ENCODE data around the gene RASA3. TPM values are rescaled to one million over a fixed set of nuclear protein-coding genes. Genes with fewer than 3 reads are reported as not detected.

The RASA3 gene
- total RNA-seq, 2 donors from 2014 or later: 6.3 to 12.0 TPM

DNA sequence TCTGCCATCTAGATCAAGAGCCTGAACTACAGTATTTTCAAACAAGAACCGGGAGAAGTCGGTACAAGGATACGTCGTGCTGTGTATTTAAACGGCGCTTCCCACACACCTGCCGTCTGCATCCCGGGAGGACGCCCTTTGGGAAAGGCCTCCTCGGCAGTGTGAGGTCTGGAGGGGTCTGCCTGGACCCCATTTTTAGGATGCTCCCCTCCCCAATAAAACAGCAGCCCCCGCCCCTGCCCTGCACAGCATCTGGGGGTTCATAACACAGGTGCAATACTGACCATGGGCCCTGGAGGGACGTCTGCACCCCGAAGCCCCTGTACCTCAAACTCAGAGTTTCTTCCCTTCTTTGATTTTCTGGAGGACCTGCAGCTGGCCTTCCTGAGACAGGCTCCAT lies 154.4 kb downstream of the RASA3 start:
- no peak overlapping the region for H3K27ac ChIP-seq (ENCODE audit: low read depth, low read length)
- no peak overlapping the region for H3K9ac ChIP-seq (ENCODE audit: extremely low read depth, low read length, poor library complexity, severe bottlenecking)
- H3K27ac Mint-ChIP-seq: no peak overlapping the region
- H3K36me3 Mint-ChIP-seq (ENCODE audit: low read depth): peaks cover 21% of the 10 kb centered on the region
- H3K27me3 ChIP-seq (ENCODE audit: control insufficient read depth, insufficient read depth, low read length, poor library complexity, severe bottlenecking): no peaks in the 10 kb centered on the region
- H3K27me3 Mint-ChIP-seq (ENCODE audit: insufficient read depth): no peaks in the 10 kb centered on the region
- no peaks in the 10 kb centered on the region for H3K36me3 ChIP-seq (ENCODE audit: control insufficient read depth, insufficient read depth, low read length)
- WGBS, 2 experiments (ENCODE audit: insufficient coverage in 1 of 2, insufficient read length in 1 of 2): 91 to 95% methylated on average over 10 to 13 of the region's 13 CpGs
- no peaks in the 10 kb centered on the region for H3K9me3 ChIP-seq (ENCODE audit: control insufficient read depth, low read length)
- H3K9me3 Mint-ChIP-seq: no peaks in the 10 kb centered on the region
- H3K4me1 Mint-ChIP-seq: no peaks in the 10 kb centered on the region
- H3K4me3 ChIP-seq (ENCODE audit: low read length): no peak overlapping the region
- no peak for DNase-seq
- H3K4me3 Mint-ChIP-seq: no peak overlapping the region
- TF ChIP-seq, protein P1, sequence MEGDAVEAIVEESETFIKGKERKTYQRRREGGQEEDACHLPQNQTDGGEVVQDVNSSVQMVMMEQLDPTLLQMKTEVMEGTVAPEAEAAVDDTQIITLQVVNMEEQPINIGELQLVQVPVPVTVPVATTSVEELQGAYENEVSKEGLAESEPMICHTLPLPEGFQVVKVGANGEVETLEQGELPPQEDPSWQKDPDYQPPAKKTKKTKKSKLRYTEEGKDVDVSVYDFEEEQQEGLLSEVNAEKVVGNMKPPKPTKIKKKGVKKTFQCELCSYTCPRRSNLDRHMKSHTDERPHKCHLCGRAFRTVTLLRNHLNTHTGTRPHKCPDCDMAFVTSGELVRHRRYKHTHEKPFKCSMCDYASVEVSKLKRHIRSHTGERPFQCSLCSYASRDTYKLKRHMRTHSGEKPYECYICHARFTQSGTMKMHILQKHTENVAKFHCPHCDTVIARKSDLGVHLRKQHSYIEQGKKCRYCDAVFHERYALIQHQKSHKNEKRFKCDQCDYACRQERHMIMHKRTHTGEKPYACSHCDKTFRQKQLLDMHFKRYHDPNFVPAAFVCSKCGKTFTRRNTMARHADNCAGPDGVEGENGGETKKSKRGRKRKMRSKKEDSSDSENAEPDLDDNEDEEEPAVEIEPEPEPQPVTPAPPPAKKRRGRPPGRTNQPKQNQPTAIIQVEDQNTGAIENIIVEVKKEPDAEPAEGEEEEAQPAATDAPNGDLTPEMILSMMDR (conservative IDR thresholded peaks at IDR 0.05): no peak
- H3K4me1 ChIP-seq (ENCODE audit: control insufficient read depth, insufficient read depth, low read length): peaks cover under 1% of the 10 kb centered on the region

DNA sequence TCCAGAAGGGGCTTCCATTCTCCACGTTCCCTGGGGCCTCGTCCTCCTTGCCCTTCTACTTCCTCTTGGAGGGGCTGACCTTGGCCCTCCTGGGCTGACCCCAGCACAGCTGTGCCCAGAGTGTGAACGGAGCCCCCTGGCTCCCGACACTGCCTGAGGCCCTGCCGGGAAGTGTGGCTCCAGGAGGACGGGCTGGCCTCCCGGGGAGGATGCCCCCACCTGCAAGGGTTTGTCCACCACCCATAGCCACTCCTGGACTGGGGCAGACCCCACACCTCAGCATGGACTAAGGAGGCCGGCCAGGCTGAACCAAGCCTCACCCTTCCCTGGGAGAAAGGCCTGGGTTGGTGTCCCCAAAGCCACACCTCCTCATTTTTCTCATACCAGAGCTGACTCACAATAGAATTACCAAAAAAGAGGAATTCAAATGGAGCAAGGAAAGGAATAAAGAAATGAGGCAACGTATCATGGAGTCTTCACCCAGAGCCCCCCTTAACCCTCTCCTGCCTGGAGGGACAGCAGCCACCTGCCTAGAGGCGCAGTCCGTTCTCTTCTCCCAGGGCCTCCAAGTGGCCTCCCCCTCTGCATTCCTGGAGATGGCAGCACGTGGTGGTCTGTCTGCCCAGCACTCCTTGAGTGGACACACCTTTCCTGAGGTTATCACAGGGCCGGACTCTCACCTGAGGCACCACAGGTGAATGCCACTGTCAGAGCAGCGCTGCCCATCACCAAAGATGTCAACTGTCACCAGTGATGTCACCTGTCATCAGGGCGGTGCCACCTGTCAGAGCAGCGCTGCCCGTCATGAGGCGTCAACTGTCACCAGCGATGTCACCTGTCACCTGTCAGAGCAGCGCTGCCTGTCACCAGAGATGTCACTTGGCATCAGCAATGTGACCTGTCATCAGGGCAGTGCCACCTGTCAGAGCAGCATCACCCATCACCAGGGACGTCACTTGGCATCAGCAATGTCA lies 155.4 kb downstream of the RASA3 start:
- TF ChIP-seq, protein P1 (conservative IDR thresholded peaks at IDR 0.05): no peak
- Histone ChIP-seq H3K4me1 (ENCODE audit: control insufficient read depth, insufficient read depth, low read length) (peaks cover 3% of the 10 kb centered on the region), H3K4me3 (ENCODE audit: low read length) (no peak overlapping the region), H3K27ac (ENCODE audit: low read depth, low read length) (no peak overlapping the region), H3K36me3 (ENCODE audit: control insufficient read depth, insufficient read depth, low read length) (no peaks in the 10 kb centered on the region), H3K9me3 (ENCODE audit: control insufficient read depth, low read length) (no peaks in the 10 kb centered on the region), H3K27me3 (ENCODE audit: control insufficient read depth, insufficient read depth, low read length, poor library complexity, severe bottlenecking) (no peaks in the 10 kb centered on the region), H3K9ac (ENCODE audit: extremely low read depth, low read length, poor library complexity, severe bottlenecking) (no peak overlapping the region)
- H3K27me3 Mint-ChIP-seq (ENCODE audit: insufficient read depth): no peaks in the 10 kb centered on the region
- H3K36me3 Mint-ChIP-seq (ENCODE audit: low read depth): peaks cover 21% of the 10 kb centered on the region
- H3K9me3 Mint-ChIP-seq: no peaks in the 10 kb centered on the region
- no peak overlapping the region for H3K27ac Mint-ChIP-seq
- no peaks in the 10 kb centered on the region for H3K4me1 Mint-ChIP-seq
- no peak for DNase-seq
- H3K4me3 Mint-ChIP-seq: no peak overlapping the region
- WGBS, 2 experiments (ENCODE audit: insufficient coverage in 1 of 2, insufficient read length in 1 of 2): 87 to 90% methylated on average over 12 to 21 of the region's 21 CpGs

DNA sequence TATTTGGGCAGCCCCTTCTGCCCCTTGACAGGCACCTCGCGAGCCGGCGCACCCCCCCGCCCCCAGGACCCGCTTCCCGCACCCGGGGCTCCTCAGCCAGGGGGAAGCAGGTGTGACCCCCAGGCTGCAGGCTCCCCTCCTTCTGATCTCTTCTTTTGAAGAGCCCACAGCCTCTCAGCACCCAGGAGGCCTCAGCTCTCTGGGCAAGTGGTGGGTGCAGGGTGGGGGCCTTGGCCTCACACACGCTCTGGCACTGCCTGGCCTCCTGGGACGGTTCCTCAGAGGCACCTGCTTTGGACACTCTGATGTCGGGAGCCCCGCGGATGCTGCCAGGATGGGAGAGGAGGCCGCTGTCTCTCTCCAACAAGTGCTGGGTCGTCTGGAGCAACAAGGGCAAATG lies 157.0 kb downstream of the RASA3 start:
- 92 to 97% methylated on average over 11 to 15 of the region's 15 CpGs for WGBS, 2 experiments (ENCODE audit: insufficient coverage in 1 of 2, insufficient read length in 1 of 2)
- no peak for DNase-seq

More for the DNA sequence above, 157.0 kb downstream of the RASA3 start:
- TF ChIP-seq, protein P1 (conservative IDR thresholded peaks at IDR 0.05): no peak
- no peak overlapping the region for H3K27ac ChIP-seq (ENCODE audit: low read depth, low read length)
- Mint-ChIP-seq H3K36me3 (ENCODE audit: low read depth) (peaks cover 13% of the 10 kb centered on the region), H3K27me3 (ENCODE audit: insufficient read depth) (no peaks in the 10 kb centered on the region), H3K27ac (no peak overlapping the region), H3K9me3 (no peaks in the 10 kb centered on the region), H3K4me1 (peaks cover 5% of the 10 kb centered on the region), H3K4me3 (no peak overlapping the region)
- no peaks in the 10 kb centered on the region for H3K9me3 ChIP-seq (ENCODE audit: control insufficient read depth, low read length)
- no peaks in the 10 kb centered on the region for H3K27me3 ChIP-seq (ENCODE audit: control insufficient read depth, insufficient read depth, low read length, poor library complexity, severe bottlenecking)
- no peaks in the 10 kb centered on the region for H3K36me3 ChIP-seq (ENCODE audit: control insufficient read depth, insufficient read depth, low read length)
- H3K4me1 ChIP-seq (ENCODE audit: control insufficient read depth, insufficient read depth, low read length): peaks cover 3% of the 10 kb centered on the region
- H3K4me3 ChIP-seq (ENCODE audit: low read length): no peak overlapping the region
- no peak overlapping the region for H3K9ac ChIP-seq (ENCODE audit: extremely low read depth, low read length, poor library complexity, severe bottlenecking)
